Ammon's horn (tissue), 1 donor: Measurements from ENCODE around the gene ADGRL3.

Experiments
- DNase-seq: peaks from one replicate; pipeline ENCODE4 v3.0.0-alpha.2; 2016; ENCODE audit warnings: low spot score

ADGRL3 gene

GRCh38 chr4:61426229-61426628 lies 226.1 kb downstream of the ADGRL3 start:
- DNase-seq: no peak

- DNase-seq: no peak
Observed at GRCh38 chr4:61427099-61427817, 227.1 kb downstream of the ADGRL3 start.

DNA sequence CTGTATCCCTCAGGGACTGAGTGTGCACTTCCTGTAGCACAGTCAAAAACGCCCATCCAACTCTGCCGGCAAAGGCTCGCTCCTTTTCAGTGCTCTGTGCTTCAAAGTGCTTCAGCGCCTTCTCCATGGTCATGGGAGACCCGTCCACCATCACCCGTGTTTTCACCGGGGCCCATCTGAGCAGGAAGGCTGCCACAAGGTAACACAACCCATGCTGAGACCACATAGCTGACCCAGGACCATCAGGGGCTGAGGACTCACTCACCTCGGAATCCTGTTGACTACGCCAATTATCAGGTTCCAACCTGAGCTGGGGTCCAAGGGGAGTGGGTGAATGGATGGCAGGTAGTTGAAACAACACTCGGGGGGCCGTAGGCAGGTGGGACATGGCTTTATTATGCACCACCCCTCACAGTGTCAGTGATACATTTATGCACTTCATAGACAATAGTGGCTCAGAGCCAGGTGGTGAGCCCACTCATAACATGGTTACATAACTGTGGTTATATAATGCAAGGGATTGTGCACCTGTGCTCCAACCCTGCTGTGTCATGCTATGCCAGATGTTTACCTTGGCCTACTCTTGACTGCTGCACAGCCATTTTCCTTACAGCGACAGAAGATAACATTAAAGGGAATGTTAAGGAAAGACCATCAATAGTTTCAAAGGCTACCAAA lies 227.8 kb downstream of the ADGRL3 start:
- DNase-seq: no peak

GRCh38 chr4:61428950-61429349 lies 228.8 kb downstream of the ADGRL3 start:
- DNase-seq: no peak

GRCh38 chr4:61431131-61431530 lies 231.0 kb downstream of the ADGRL3 start:
- DNase-seq: no peak

DNA sequence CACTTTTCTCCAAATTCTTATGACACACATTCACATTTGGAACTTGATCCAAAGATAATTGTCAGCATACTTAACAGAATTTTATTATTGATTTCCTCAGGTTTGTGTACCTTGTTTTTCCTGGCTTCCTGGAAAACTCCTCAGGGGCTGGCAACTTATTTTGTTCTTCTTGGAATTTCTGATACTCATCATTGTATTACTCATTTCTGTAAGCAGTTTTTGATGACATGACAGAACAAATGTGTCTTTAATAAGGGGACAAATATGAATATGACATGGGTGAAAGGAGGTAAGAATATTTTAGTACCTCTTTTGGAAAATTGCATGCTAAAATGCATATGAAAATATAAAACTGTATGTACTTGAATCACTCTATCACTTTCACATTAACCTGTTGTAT lies 237.8 kb downstream of the ADGRL3 start:
- no peak for DNase-seq

DNA sequence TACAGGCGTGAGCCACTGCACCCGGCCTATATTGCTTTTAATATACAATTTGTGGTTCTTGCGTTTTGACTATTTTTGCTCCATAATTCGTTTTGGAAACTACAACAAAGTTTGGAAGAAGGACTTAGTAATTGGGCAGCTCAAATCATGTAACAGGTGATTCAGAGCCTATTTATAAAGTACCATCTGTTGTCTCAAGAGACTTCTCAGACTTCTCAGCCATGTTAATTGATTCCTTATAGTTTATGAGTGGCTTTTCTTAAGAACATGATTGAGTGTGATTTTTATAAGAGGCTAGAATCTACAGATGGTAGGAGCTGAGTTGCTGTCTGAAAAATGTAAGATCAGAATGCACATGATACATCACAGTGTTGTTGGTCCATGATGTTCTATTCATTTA lies 240.2 kb downstream of the ADGRL3 start:
- DNase-seq: no peak

GRCh38 chr4:61442936-61443335 lies 242.8 kb downstream of the ADGRL3 start:
- no peak for DNase-seq

DNA sequence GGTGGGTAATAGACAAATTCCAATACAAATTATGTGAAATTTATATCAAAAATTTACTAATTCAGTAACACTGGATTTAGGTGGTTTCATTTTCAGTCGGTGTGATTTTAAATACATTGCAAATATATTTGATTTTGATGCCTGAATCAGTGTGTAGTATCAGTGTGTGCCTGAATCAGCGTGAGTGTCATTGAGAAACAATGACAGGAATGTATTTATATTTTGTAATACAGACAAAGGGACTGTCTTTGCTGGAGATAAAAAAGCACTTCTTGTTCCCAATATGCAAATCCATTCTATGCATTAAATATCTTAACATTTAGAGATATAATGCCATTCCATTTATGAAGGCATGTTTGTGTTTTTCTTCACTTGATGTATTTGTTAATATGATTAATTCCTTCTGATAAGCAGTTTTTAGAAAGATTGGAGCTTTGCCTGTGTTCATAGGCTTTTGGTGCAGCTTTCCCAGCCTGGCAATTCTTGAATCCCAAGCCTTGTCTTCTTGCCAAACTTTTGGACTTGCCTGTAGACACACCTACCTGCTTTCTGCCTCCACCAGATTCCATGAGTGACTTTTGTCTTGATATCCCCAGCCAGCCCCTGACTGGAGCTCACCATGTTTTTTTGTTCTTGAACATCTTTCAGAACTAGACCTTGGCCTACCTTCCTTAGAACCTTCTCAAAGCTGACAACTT lies 243.8 kb downstream of the ADGRL3 start:
- DNase-seq: no peak

GRCh38 chr4:61445374-61446063 lies 245.4 kb downstream of the ADGRL3 start:
- DNase-seq: no peak

DNA sequence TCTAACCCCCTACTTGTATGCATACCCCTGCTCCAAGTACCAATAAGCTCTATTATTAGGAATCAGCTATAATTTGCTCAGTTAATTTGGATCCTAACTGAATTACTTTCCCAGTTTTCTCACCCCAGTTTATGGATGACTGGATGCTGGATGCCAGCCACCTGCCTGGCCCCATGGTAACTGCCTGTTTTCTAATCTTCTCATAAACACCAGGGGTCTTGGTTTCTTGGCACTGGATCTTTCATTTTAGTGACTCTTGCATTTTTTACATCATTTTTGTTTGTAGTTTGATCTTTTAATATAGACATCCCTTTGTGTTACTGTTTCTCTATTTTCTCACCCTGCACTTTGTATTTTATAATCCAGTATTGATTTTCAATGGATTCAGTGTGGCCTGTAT lies 246.8 kb downstream of the ADGRL3 start:
- no peak for DNase-seq

DNA sequence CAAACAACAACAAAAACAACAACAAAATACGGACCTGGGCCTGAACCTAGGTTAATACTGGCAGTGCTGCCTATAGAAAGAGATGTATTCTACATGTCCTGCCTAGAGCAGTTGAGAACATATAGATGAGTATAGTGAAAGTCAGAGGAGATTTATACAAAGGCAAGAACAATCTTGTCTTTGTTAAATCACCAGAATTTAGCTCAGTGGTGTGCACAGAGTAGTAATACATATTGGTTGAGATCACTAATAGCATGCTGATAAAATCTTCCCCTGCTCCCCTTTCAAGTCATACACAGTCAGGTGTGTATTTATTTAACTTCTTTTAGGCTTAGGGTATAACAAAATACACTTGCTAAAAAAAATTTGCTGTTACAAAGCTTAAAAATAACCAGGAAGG lies 247.8 kb downstream of the ADGRL3 start:
- no peak for DNase-seq

- DNase-seq: no peak
Observed at GRCh38 chr4:61451935-61452334, 251.8 kb downstream of the ADGRL3 start.

- DNase-seq: no peak
Observed at GRCh38 chr4:61461956-61462355, 261.8 kb downstream of the ADGRL3 start.

GRCh38 chr4:61462451-61463326 lies 262.6 kb downstream of the ADGRL3 start:
- DNase-seq: no peak

DNA sequence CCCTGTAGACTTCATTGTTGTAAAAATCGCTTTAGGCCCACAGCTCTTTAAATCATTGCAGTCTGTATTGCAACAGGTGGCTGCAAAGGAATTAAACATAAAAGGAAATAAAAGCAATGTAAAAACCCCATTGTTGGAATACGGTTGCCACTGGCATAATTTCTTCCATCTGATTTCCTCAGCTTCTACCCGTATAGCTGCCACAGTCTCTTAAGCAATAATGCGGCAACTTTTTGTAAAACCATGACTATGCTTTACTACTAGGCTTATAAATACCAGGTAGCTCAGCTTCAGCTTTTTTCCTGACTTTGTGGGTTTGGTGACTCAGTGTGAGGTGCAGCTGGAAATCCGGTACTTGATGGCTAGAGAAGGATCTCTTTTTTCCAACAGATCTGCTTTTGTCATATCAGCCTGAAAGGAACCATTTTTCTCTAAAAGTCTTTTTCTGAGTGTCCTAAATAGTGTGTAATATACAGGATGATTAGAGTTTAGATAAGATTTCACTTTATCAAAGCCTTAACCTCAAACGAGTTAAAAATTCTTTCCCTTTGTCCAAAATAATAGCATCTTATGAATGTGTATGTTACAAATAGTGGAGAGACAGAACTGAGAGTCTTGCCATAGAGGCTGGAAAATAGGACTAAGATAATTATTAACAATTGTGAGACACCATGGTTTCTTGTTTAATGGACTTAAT lies 268.0 kb downstream of the ADGRL3 start:
- DNase-seq: no peak

DNA sequence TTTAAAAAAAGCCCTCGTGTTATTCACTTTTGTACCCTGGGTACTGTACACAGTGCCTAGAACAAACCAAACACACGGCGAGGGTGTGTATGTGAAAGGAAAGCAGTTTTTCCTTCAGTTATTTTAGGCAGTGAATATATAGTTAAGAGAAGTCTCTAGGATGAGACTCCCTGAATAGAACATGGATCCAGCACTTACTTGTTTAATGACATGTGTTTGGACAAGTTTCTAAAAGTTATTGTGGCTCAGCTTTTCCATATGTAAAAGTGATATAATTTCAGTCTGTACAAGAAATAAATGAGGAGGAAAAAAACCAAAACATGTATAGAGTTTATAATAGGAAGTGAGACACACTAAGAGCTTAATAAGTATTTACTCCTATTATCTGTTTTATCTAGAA lies 273.2 kb downstream of the ADGRL3 start:
- no peak for DNase-seq

DNA sequence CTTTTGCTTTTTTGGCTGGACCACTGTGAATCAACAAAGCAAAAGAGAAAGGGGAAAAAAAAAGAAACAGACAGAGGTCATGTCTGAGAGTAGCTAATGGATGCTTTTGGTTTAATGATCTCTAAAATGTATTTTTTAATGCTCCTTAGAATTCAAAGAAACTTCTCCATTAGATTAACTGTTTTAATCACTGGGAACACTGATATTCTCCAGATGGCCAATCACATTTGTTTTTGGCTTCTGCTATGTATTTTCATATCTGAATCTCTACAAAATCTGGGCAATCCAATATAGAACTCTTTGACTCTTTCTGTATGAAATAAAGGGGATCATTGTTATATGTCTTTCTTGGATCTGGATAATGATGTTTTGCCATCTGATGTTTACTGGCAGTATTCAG lies 278.2 kb downstream of the ADGRL3 start:
- DNase-seq: no peak

DNA sequence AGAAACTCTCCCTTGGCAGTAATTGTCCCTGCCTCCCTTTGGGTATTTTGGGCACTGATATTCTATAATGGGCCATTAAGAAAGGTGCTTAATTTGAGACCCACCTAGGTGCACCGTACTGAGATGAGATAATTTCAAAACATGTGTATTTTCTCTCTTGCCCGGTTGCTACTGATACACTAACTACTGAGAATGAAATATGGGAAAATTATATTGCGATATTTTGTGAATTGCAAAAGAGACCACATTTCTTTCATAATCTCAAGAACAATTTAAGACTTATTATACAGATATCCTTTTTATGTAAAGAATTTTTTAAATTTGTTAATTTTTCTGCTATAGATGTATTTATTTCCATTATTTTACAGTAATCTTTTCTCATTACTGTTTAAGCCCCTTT lies 284.9 kb downstream of the ADGRL3 start:
- DNase-seq: no peak

DNA sequence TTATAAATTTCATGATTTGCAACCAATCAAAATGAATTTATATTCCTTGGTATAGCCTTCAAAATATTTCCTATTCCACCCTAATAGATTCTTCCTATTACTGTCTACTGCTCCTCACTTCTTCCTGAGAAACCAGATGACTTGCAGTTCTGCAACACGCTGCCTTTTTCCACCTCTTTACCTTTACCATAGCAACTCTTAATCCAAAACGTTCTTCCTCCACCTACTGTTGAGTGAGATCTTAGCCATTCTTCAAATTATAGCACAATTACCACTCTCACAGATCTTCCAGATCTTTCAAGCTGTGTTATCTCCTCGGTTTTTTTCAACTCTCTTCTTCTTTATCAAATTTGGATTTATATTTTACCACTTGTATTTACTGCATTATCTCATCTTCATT lies 289.8 kb downstream of the ADGRL3 start:
- DNase-seq: no peak

GRCh38 chr4:61493041-61493440 lies 292.9 kb downstream of the ADGRL3 start:
- DNase-seq: no peak
